ENCODE results near the gene CMTM6.

Gene CMTM6

GRCh38 chr3:32435911-32436815, 66.5 kb downstream of the CMTM6 start:
- Histone ChIP-seq H3K4me3 (ENCODE audit: low read length) (no peak overlapping the region), H3K9ac (ENCODE audit: low read length) (no peak overlapping the region), H3K27me3 (replicated peaks; ENCODE audit: insufficient read depth, low read length) (no peaks in the 10 kb centered on the region), H3K27ac (ENCODE audit: low read length) (no peak overlapping the region), H3K4me1 (ENCODE audit: low read length) (peaks cover 25% of the 10 kb centered on the region), H4K20me1 (ENCODE audit: insufficient read depth, low read length) (no peaks in the 10 kb centered on the region), H3K79me2 (ENCODE audit: low read length) (no peaks in the 10 kb centered on the region), H3F3A (ENCODE audit: insufficient read depth, low read length) (peaks cover 15% of the 10 kb centered on the region), H3K9me2 (replicated peaks; ENCODE audit: insufficient read depth, low read length) (no peaks in the 10 kb centered on the region), H3K9me3 (replicated peaks; ENCODE audit: insufficient read depth, low read length) (no peaks in the 10 kb centered on the region), H3K36me3 (replicated peaks; ENCODE audit: insufficient read depth, low read length) (no peaks in the 10 kb centered on the region), H2AFZ (ENCODE audit: low read length) (no peak overlapping the region), H3K4me2 (ENCODE audit: low read depth, low read length) (no peak overlapping the region)
- TF ChIP-seq EZH2 (optimal IDR thresholded peaks at IDR 0.05; ENCODE audit: low read depth, low read length) (no peak), EZH2phosphoT487 (IDR thresholded peaks at IDR 0.05; ENCODE audit: low read length) (no peak), CTCF (IDR thresholded peaks at IDR 0.05; ENCODE audit: low read length) (no peak)
- no peak for DNase-seq

GRCh38 chr3:32434206-32434605, 68.4 kb downstream of the CMTM6 start:
- Histone ChIP-seq H2AFZ (ENCODE audit: low read length) (no peak overlapping the region), H3K36me3 (replicated peaks; ENCODE audit: insufficient read depth, low read length) (no peaks in the 10 kb centered on the region), H3K4me1 (ENCODE audit: low read length) (peaks cover 25% of the 10 kb centered on the region), H3K9ac (ENCODE audit: low read length) (no peak overlapping the region), H3F3A (ENCODE audit: insufficient read depth, low read length) (peaks cover 15% of the 10 kb centered on the region), H3K79me2 (ENCODE audit: low read length) (no peaks in the 10 kb centered on the region), H3K4me2 (ENCODE audit: low read depth, low read length) (no peak overlapping the region), H3K27ac (ENCODE audit: low read length) (no peak overlapping the region), H4K20me1 (ENCODE audit: insufficient read depth, low read length) (no peaks in the 10 kb centered on the region), H3K27me3 (replicated peaks; ENCODE audit: insufficient read depth, low read length) (no peaks in the 10 kb centered on the region), H3K4me3 (ENCODE audit: low read length) (no peak overlapping the region), H3K9me3 (replicated peaks; ENCODE audit: insufficient read depth, low read length) (no peaks in the 10 kb centered on the region), H3K9me2 (replicated peaks; ENCODE audit: insufficient read depth, low read length) (no peaks in the 10 kb centered on the region)
- no peak for DNase-seq
- TF ChIP-seq CTCF (IDR thresholded peaks at IDR 0.05; ENCODE audit: low read length) = no peak
- TF ChIP-seq EZH2 (optimal IDR thresholded peaks at IDR 0.05; ENCODE audit: low read depth, low read length) = no peak
- no peak for TF ChIP-seq EZH2phosphoT487 (IDR thresholded peaks at IDR 0.05; ENCODE audit: low read length)

GRCh38 chr3:32432711-32433530, 69.7 kb downstream of the CMTM6 start:
- peak overlapping the region; percentile 73 for H3K4me2 ChIP-seq (ENCODE audit: low read depth, low read length)
- H4K20me1 ChIP-seq (ENCODE audit: insufficient read depth, low read length) = no peaks in the 10 kb centered on the region

More at GRCh38 chr3:32432711-32433530, 69.7 kb downstream of the CMTM6 start:
- Histone ChIP-seq H3K79me2 (ENCODE audit: low read length) (no peaks in the 10 kb centered on the region), H3K4me3 (ENCODE audit: low read length) (peak overlapping the region; percentile 48), H3K27me3 (replicated peaks; ENCODE audit: insufficient read depth, low read length) (no peaks in the 10 kb centered on the region), H3K9me2 (replicated peaks; ENCODE audit: insufficient read depth, low read length) (no peaks in the 10 kb centered on the region), H3K4me1 (ENCODE audit: low read length) (peaks cover 27% of the 10 kb centered on the region), H3K27ac (ENCODE audit: low read length) (peak overlapping the region; percentile 78), H3K9ac (ENCODE audit: low read length) (peak overlapping the region; percentile 43), H2AFZ (ENCODE audit: low read length) (peak overlapping the region; percentile 37), H3K36me3 (replicated peaks; ENCODE audit: insufficient read depth, low read length) (no peaks in the 10 kb centered on the region), H3F3A (ENCODE audit: insufficient read depth, low read length) (peaks cover 26% of the 10 kb centered on the region), H3K9me3 (replicated peaks; ENCODE audit: insufficient read depth, low read length) (no peaks in the 10 kb centered on the region)
- DNase-seq = peak; percentile 83
- TF ChIP-seq EZH2phosphoT487 (IDR thresholded peaks at IDR 0.05; ENCODE audit: low read length) (no peak), CTCF (IDR thresholded peaks at IDR 0.05; ENCODE audit: low read length) (no peak), EZH2 (optimal IDR thresholded peaks at IDR 0.05; ENCODE audit: low read depth, low read length) (no peak)
